H1 (cell line): Measurements from ENCODE around the gene GOLGA6L6. TPM values are rescaled to one million over a fixed set of nuclear protein-coding genes. Genes with fewer than 3 reads are reported as not detected.
"Not testable (repeated sequence)": the region's sequence is repeated elsewhere in the genome, so short reads cannot be mapped to it uniquely, and the experiment has no call there.

ENCODE experiments used
- CTCF ChIA-PET: fragments of 300-600 bp; sonication (Branson Sonifier 250); formaldehyde crosslinking; loops from one replicate; lab custom pipeline; 2021; ENCODE audit not compliant: partially characterized antibody; lab: Charles Lee
- POLR2A ChIA-PET: fragments of 300-600 bp; sonication (Branson Sonifier 250); formaldehyde crosslinking; loops from one replicate; lab custom pipeline; 2021; ENCODE audit warnings: inconsistent platforms; ENCODE audit not compliant: partially characterized antibody; lab: Charles Lee
- DNase-seq, 2 experiments: peaks; one replicate each; pipeline versions ENCODE4 v3.0.0 to v3.0.0-alpha.2; 2010 to 2022; ENCODE audit warnings: low spot score in 2 of 2, low read depth in 1 of 2, mixed read lengths in 1 of 2
- FAIRE-seq: peaks from 2 replicates; lab custom pipeline; 2011; peaks lifted over from hg19 to GRCh38; lab: Jason Lieb, UNC
- H2AFZ ChIP-seq: 2 replicates; pipeline ENCODE4 v1.8.1; 2012; ENCODE audit warnings: low read length, inconsistent platforms
- H2AK5ac ChIP-seq: 2 replicates; pipeline ENCODE4 v1.6.1; 2013; ENCODE audit warnings: low read depth, low read length
- H2BK120ac ChIP-seq: replicated peaks from 2 replicates; pipeline ENCODE3; 2013; ENCODE audit warnings: low read depth, low read length, inconsistent platforms
- H2BK12ac ChIP-seq: 2 replicates; pipeline ENCODE4 v1.6.1; 2013; ENCODE audit warnings: low read depth, low read length
- H2BK15ac ChIP-seq: 2 replicates; pipeline ENCODE4 v1.6.1; 2013; ENCODE audit warnings: low read length
- H2BK20ac ChIP-seq: 2 replicates; pipeline ENCODE4 v1.6.1; 2013; ENCODE audit warnings: low read length
- H2BK5ac ChIP-seq: 2 replicates; pipeline ENCODE4 v1.6.1; 2013; ENCODE audit warnings: low read depth, low read length
- H3K14ac ChIP-seq: 2 replicates; pipeline ENCODE4 v1.6.1; 2013; ENCODE audit warnings: inconsistent platforms; ENCODE audit not compliant: insufficient read length
- H3K18ac ChIP-seq: 2 replicates; pipeline ENCODE4 v1.6.1; 2013; ENCODE audit warnings: low read length; ENCODE audit errors: extremely low read depth
- H3K23ac ChIP-seq: 2 replicates; pipeline ENCODE4 v1.6.1; 2013; ENCODE audit warnings: inconsistent platforms; ENCODE audit not compliant: insufficient read length
- H3K23me2 ChIP-seq: 2 replicates; pipeline ENCODE4 v1.6.1; 2013; ENCODE audit warnings: low read depth, low read length
- H3K27ac ChIP-seq: 2 replicates; pipeline ENCODE4 v1.6.1; 2011; ENCODE audit warnings: low read depth, low read length, inconsistent platforms
- H3K27me3 ChIP-seq, 4 experiments: replicated peaks in 1 of 4; 1 replicate in 1 of 4; 2 replicates in 3 of 4; pipeline versions ENCODE4 v1.6.1 to v1.8.1; 2011 to 2013; ENCODE audit warnings: low read length in 3 of 4, mild to moderate bottlenecking in 3 of 4, inconsistent platforms in 2 of 4, mixed read lengths in 2 of 4, moderate library complexity in 1 of 4; ENCODE audit not compliant: control insufficient read depth in 3 of 4, insufficient read depth in 3 of 4; ENCODE audit errors: extremely low read depth in 1 of 4
- H3K36me3 ChIP-seq, 4 experiments: 2 replicates each; pipeline versions ENCODE4 v1.6.1 to v1.8.1; 2011 to 2013; ENCODE audit warnings: mild to moderate bottlenecking in 4 of 4, low read length in 3 of 4, moderate library complexity in 2 of 4, control low read depth in 1 of 4, inconsistent platforms in 1 of 4; ENCODE audit not compliant: insufficient read depth in 4 of 4, control insufficient read depth in 2 of 4
- H3K4ac ChIP-seq: replicated peaks from 2 replicates; pipeline ENCODE3; 2013; ENCODE audit warnings: low read length, low read depth, mixed read lengths, inconsistent platforms; ENCODE audit not compliant: insufficient read length
- H3K4me1 ChIP-seq, 4 experiments: replicated peaks in 1 of 4; 1 replicate in 1 of 4; 2 replicates in 3 of 4; pipeline versions ENCODE4 v1.6.1 to v1.8.1; 2011 to 2013; ENCODE audit warnings: low read length in 3 of 4, inconsistent platforms in 2 of 4, mixed read lengths in 1 of 4; ENCODE audit not compliant: insufficient read depth in 4 of 4, control insufficient read depth in 3 of 4
- H3K4me2 ChIP-seq, 2 experiments: 2 replicates each; pipeline versions ENCODE4 v1.6.1 to v1.8.1; 2011 to 2013; ENCODE audit warnings: low read depth in 2 of 2, low read length in 2 of 2, control low read depth in 1 of 2, inconsistent platforms in 1 of 2, mild to moderate bottlenecking in 1 of 2; ENCODE audit not compliant: insufficient read depth in 1 of 2
- H3K4me3 ChIP-seq, 4 experiments: fragments of 200-600, 300-600 bp in 1 of 4; sonication (generic), shearing (Covaris generic), sonication (Bioruptor Twin) in 1 of 4; 2 replicates each; pipeline versions ENCODE4 v1.5.1 to v1.8.1; 2011 to 2016; ENCODE audit warnings: low read length in 4 of 4, low read depth in 3 of 4, control low read depth in 2 of 4, inconsistent platforms in 2 of 4, mild to moderate bottlenecking in 2 of 4, mixed read lengths in 1 of 4, moderate library complexity in 1 of 4; ENCODE audit not compliant: insufficient read depth in 2 of 4; ENCODE audit errors: extremely low read depth in 1 of 4
- H3K56ac ChIP-seq: replicated peaks from 2 replicates; pipeline ENCODE3; 2013; ENCODE audit warnings: low read depth, mild to moderate bottlenecking, mixed read lengths, low read length, inconsistent platforms; ENCODE audit not compliant: insufficient read length
- H3K79me1 ChIP-seq: 2 replicates; pipeline ENCODE4 v1.6.1; 2013; ENCODE audit warnings: low read depth, low read length, control low read depth
- H3K79me2 ChIP-seq, 2 experiments: 2 replicates each; pipeline versions ENCODE4 v1.6.1 to v1.8.1; 2012 to 2013; ENCODE audit warnings: low read length in 2 of 2, mild to moderate bottlenecking in 2 of 2, inconsistent platforms in 1 of 2; ENCODE audit not compliant: insufficient read depth in 2 of 2, control insufficient read depth in 1 of 2
- H3K9ac ChIP-seq, 4 experiments: replicated peaks in 1 of 4; 1 replicate in 1 of 4; 2 replicates in 3 of 4; pipeline versions ENCODE4 v1.6.1 to v1.8.1; 2011 to 2013; ENCODE audit warnings: low read depth in 3 of 4, low read length in 3 of 4, control low read depth in 2 of 4, mild to moderate bottlenecking in 2 of 4, moderate library complexity in 2 of 4, inconsistent platforms in 1 of 4; ENCODE audit errors: extremely low read depth in 1 of 4
- H3K9me3 ChIP-seq, 2 experiments: 2 replicates each; pipeline versions ENCODE4 v1.6.1 to v1.8.1; 2012 to 2013; ENCODE audit warnings: mild to moderate bottlenecking in 2 of 2, moderate library complexity in 2 of 2, control low read depth in 1 of 2, inconsistent platforms in 1 of 2, low read depth in 1 of 2, low read length in 1 of 2, mixed read lengths in 1 of 2; ENCODE audit not compliant: insufficient read depth in 2 of 2
- H4K20me1 ChIP-seq, 2 experiments: replicated peaks in 1 of 2; 2 replicates each; pipeline versions ENCODE3 to v1.8.1; 2011 to 2013; ENCODE audit warnings: inconsistent platforms in 2 of 2, low read length in 2 of 2, mild to moderate bottlenecking in 1 of 2; ENCODE audit not compliant: insufficient read depth in 2 of 2, control insufficient read depth in 1 of 2
- H4K5ac ChIP-seq: 2 replicates; pipeline ENCODE4 v1.6.1; 2013; ENCODE audit warnings: low read length, low read depth, mixed read lengths, inconsistent platforms; ENCODE audit not compliant: insufficient read length
- H4K8ac ChIP-seq: 2 replicates; pipeline ENCODE4 v1.8.0; 2013; ENCODE audit warnings: mild to moderate bottlenecking, moderate library complexity, low read length, inconsistent platforms; ENCODE audit not compliant: insufficient read depth; ENCODE audit errors: extremely low read depth
- H4K91ac ChIP-seq: replicated peaks from 2 replicates; pipeline ENCODE3; 2013; ENCODE audit warnings: low read length, mixed read lengths, inconsistent platforms; ENCODE audit not compliant: insufficient read length
- WGBS, 2 experiments: shearing (Covaris generic) in 1 of 2; methylation state at CpG; one replicate each; pipeline versions ENCODE4 v1.1.6 to v1.1.7; 2013 to 2015; ENCODE audit warnings: low lambda C conversion rate in 2 of 2, mixed read lengths in 2 of 2, inconsistent platforms in 1 of 2, low coverage in 1 of 2, missing lambda C conversion rate in 1 of 2; ENCODE audit not compliant: insufficient replicate concordance in 2 of 2, insufficient coverage in 1 of 2, insufficient read length in 1 of 2; ENCODE audit errors: extremely low coverage in 1 of 2, missing lambda C conversion rate in 1 of 2; 5-methylcytosine and 5-hydroxymethylcytosine counted together
- polyA plus RNA-seq, 7 experiments: library from polyadenylated mRNA; depleted of rRNA in 3 of 7; stranded (reverse) in 5 of 7; unstranded in 2 of 7; fragments of >200 nt in 5 of 7; fragments of 200-250 nt in 2 of 7; gene quantifications; 1 replicate in 5 of 7; 2 replicates in 1 of 7; 4 replicates in 1 of 7; pipeline versions ENCODE4 v1.2.1 to v1.2.3, GENCODE V29; 2011 to 2013; ENCODE audit warnings: missing spikeins in 2 of 7, mixed read lengths in 2 of 7
- total RNA-seq: library from RNA; stranded (reverse); fragmentation: NEBNext Ultra II Directional; extraction: Animal tissue kit (Norgen Biotek cat#: 25700); gene quantifications from 2 replicates; pipeline ENCODE4 v1.2.1, GENCODE V29; 2021

Gene GOLGA6L6
- total and polyA plus RNA-seq, 2 of the 8 experiments (the other 6 are each of a cell fraction or from before 2014, with no cell fraction given), result not detected

GRCh38 chr15:20586821-20587220 is 45.2 kb upstream of the GOLGA6L6 start:
- H3K79me1 ChIP-seq, H3K4ac ChIP-seq, H3K27ac ChIP-seq, POLR2A ChIA-PET, H2BK120ac ChIP-seq, H2BK15ac ChIP-seq, H2AK5ac ChIP-seq, H3K4me3 ChIP-seq, H4K91ac ChIP-seq, CTCF ChIA-PET, H3K56ac ChIP-seq, H3K36me3 ChIP-seq, DNase-seq, H3K14ac ChIP-seq, H2BK20ac ChIP-seq, H3K18ac ChIP-seq, H4K8ac ChIP-seq, H2AFZ ChIP-seq, H3K4me2 ChIP-seq, H3K79me2 ChIP-seq, H3K9ac ChIP-seq, H2BK5ac ChIP-seq, H2BK12ac ChIP-seq, H3K9me3 ChIP-seq, H4K20me1 ChIP-seq, H3K4me1 ChIP-seq, H3K23ac ChIP-seq, H4K5ac ChIP-seq, H3K27me3 ChIP-seq, H3K23me2 ChIP-seq, FAIRE-seq: not testable (repeated sequence)
- WGBS, 2 experiments, result 86% methylated on average over 1 of the region's 3 CpGs; no CpG with 5 or more reads in 1 of the 2 experiments

DNA sequence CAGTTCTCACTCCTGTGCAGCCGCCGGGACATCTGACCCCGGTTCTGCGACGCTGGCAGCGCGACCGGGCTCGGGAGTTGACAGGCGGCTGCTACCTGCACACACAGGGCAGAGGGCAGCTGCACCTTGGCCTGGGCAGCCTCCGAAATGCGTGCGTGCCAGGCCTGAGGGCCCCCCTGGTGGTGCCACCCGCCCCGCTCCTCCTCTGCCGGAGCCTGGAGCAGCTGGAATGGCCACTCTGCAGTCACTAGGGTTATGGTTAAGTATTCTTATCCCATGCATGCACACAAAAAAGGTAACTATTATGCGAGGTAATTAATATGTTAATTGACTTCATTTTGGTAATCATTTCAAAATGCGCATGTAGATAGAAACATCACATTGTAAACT is 41.1 kb upstream of the GOLGA6L6 start:
- H2BK5ac ChIP-seq, H4K91ac ChIP-seq, H2BK15ac ChIP-seq, H3K4me3 ChIP-seq, H3K9me3 ChIP-seq, H3K4ac ChIP-seq, POLR2A ChIA-PET, H4K8ac ChIP-seq, H3K9ac ChIP-seq, H3K79me1 ChIP-seq, H3K4me1 ChIP-seq, H2BK12ac ChIP-seq, H3K27ac ChIP-seq, H2BK120ac ChIP-seq, H3K23me2 ChIP-seq, H3K18ac ChIP-seq, H3K23ac ChIP-seq, H3K27me3 ChIP-seq, H2AFZ ChIP-seq, H2BK20ac ChIP-seq, DNase-seq, H3K36me3 ChIP-seq, H3K79me2 ChIP-seq, CTCF ChIA-PET, H2AK5ac ChIP-seq, H4K20me1 ChIP-seq, H3K56ac ChIP-seq, FAIRE-seq, H3K14ac ChIP-seq, H4K5ac ChIP-seq, H3K4me2 ChIP-seq: not testable (repeated sequence)
- 75% methylated on average over 4 of the region's 18 CpGs; no CpG with 5 or more reads in 1 of the 2 experiments for WGBS, 2 experiments
